Breast epithelium (tissue), 3 donors: Measurements from ENCODE around the gene FAT2.

ENCODE experiments used
- POLR2A ChIP-seq: fragments of 450-650 bp; IDR thresholded peaks from one replicate; pipeline ENCODE4 v1.6.1; 2016; ENCODE audit warnings: antibody characterized with exemption, mild to moderate bottlenecking, moderate library complexity
- POLR2AphosphoS5 ChIP-seq, 3 donors: sonication (generic); formaldehyde crosslinking; IDR thresholded peaks; one replicate each; pipeline ENCODE4 v1.6.1; 2017; ENCODE audit warnings: antibody characterized with exemption in 3 of 3
- TF ChIP-seq, protein P1 (sequence below), 3 donors: fragments of 450-650 bp; IDR thresholded peaks; one replicate each; pipeline ENCODE4 v1.5.1; 2016 to 2017; ENCODE audit warnings: antibody characterized with exemption in 3 of 3, mild to moderate bottlenecking in 3 of 3, moderate library complexity in 3 of 3

DNA sequence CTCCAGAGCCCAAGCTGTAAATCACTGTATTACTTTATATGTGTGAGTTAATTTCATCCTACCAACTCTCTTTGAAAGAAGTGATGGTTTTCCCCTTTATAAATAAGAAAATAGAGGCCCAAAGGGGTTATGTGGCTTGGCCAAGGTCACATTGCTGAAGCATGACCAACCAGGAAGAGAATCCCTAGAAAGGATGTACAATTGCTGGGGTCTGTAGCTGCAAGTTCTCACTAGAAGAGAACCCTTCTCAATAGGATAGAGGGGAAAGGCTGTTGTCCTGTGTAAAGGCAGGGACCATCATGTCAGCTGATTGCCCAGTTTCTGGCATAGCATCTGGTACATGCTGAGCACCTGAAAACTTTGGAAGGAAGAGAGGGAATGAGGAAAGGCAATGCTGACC is 39.0 kb upstream of the FAT2 start:
- TF ChIP-seq, protein P1, sequence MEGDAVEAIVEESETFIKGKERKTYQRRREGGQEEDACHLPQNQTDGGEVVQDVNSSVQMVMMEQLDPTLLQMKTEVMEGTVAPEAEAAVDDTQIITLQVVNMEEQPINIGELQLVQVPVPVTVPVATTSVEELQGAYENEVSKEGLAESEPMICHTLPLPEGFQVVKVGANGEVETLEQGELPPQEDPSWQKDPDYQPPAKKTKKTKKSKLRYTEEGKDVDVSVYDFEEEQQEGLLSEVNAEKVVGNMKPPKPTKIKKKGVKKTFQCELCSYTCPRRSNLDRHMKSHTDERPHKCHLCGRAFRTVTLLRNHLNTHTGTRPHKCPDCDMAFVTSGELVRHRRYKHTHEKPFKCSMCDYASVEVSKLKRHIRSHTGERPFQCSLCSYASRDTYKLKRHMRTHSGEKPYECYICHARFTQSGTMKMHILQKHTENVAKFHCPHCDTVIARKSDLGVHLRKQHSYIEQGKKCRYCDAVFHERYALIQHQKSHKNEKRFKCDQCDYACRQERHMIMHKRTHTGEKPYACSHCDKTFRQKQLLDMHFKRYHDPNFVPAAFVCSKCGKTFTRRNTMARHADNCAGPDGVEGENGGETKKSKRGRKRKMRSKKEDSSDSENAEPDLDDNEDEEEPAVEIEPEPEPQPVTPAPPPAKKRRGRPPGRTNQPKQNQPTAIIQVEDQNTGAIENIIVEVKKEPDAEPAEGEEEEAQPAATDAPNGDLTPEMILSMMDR (IDR thresholded peaks at IDR 0.05) = no peak
- TF ChIP-seq POLR2AphosphoS5 (IDR thresholded peaks at IDR 0.05) (no peak), POLR2A (no peak)
